ENCODE data around the gene EGR4.

Gene EGR4

DNA sequence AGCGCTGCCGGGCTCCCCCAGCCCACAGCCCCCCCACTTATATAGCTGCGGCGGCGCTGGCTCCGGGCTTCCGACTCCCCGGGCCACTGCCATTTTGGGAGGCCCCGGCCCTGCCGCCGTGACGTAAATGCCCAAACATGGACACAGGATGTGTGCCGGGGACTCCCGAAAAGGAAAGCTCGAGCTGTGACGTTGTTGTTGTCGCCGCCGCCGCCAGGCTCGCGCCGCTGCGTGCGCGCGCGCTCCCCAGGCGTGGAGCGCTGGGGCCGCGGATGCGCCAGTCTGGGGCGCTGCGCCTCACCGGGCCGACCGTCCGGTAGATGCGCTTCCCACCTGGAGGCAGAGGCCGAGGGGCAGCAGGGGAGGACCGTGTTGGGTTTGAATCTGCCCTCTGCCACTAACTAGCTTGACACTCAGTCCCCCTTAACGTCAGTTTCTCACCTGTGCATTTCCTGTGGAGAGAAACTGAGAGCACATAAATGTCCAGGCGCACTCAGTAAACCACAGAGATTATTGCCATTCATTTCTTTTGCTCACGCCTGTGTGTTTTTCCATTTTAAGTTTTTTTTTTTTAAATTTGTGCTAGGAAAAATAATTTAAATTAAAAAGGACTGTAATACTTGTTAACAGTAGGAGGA lies at the start of gene EGR4:
TSS of gene EGR4 (minus strand) at position 15 of the 638 bp plus-strand sequence. CDS start 231 bp downstream, outside the sequence.
- DNase-seq (ENCODE audit: low read depth, low spot score): peak; percentile 81

DNA sequence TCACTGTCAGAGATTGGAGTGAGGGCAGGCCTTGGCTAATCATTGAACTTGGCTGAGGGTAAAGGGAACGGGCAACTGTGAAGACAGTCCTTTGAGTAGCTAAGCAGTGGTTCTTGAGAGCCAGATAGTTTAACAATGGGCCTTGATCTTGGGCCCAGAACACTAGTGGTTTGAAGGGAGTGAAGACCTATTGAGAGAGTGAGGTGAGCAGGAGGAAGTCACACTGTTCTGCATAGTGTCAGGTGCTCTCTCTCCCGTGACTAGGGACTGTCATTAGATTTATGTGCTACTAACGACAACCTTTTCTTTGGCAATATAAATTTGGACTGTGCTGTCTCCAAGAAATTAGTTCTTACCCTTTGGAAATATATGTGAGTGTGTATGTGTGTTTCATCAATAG lies 47.7 kb upstream of the EGR4 start:
- no peak for DNase-seq (ENCODE audit: low read depth, low spot score)

DNA sequence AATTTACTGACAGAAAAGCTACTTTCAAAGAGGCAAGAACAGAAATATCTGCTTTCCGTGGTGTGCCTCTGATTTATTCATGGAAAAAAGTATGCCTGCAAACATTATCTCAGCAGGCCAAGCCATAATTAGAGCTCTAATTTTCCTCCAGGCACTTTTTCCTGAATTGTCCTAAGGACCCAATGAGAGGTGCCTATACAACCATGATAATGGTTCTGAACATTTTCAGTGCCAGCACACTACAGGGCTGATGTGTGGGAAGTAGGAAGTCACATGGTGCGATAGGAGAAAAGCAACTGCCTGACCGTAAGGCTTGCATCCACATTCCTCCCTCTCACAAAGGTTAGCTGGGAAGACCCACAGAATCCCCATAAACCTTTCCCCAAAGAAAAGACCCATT lies 45.9 kb upstream of the EGR4 start:
- DNase-seq (ENCODE audit: low read depth, low spot score): no peak

DNA sequence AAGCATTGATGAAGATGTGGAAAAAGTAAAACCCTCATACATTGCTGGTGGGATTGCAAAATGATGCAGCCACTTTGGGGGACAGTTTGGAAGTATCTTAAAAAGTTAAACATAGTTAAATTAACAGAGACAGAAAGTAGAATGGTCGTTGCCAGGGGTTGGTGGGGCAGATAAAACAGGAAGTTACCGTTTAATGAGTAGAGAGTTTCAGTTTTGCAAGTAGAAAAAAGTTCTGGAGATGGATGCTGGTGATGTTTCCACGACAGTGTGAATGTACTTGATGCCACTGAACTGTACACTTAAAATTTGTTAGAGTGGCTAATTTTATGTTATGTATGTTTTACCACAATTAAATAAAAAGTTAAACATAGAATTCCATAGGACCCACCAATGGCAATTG lies 44.5 kb upstream of the EGR4 start:
- DNase-seq (ENCODE audit: low read depth, low spot score): no peak

DNA sequence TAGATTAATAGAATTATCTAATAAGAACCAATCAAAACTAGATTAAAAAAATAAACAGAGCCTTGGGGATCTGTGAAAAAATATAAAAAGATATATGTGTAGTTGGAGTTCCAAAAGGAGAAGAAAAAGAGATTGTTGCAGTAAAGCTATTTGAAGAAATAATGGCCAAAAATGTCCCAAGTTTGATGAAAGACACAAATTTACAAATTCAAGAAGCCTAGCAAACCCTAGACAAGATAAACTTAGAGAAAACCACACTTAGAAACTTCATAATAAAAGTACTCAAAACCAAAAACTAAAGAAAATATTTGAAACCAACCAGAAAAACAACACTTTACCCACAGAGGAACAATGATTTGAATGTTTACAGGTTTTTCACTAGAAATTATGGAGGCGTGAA lies 41.3 kb upstream of the EGR4 start:
- DNase-seq (ENCODE audit: low read depth, low spot score): no peak

DNA sequence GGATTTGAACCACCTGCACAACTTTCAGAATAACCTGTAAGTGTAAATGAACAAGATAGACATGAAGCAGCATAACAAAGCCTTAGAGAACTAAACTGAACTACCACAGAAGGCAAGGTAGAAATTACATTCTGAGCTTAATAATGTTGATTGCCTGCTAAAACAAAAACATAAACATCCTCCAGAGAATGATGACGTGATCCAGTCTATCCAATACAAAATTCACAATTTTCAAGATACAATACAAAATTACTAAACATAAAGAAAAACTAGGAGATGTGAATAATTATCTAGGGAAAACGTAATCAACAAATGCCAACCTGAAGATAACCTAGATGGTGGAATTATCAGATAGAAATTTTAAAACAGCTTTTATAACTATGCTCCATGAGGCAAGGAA lies 40.7 kb upstream of the EGR4 start:
- DNase-seq (ENCODE audit: low read depth, low spot score): no peak

DNA sequence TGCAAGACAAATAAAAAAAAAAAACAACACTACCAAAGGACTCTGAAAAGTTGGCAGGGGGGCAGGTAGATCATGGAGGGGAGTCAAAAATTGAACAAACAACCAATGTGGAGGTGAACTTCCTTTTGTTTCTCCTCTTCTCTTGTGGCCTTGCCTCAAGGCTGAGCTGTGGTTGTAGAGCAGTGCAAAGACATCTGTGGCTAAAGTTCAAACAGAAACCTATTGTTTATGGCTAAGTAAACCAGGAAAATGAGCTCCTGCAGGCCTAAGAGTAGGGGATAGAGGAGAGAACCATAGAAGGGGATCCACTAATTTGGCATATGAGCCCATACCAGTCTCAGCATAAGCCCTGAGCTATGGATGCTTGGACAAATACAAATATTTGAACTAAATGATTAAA lies 40.2 kb upstream of the EGR4 start:
- no peak for DNase-seq (ENCODE audit: low read depth, low spot score)

DNA sequence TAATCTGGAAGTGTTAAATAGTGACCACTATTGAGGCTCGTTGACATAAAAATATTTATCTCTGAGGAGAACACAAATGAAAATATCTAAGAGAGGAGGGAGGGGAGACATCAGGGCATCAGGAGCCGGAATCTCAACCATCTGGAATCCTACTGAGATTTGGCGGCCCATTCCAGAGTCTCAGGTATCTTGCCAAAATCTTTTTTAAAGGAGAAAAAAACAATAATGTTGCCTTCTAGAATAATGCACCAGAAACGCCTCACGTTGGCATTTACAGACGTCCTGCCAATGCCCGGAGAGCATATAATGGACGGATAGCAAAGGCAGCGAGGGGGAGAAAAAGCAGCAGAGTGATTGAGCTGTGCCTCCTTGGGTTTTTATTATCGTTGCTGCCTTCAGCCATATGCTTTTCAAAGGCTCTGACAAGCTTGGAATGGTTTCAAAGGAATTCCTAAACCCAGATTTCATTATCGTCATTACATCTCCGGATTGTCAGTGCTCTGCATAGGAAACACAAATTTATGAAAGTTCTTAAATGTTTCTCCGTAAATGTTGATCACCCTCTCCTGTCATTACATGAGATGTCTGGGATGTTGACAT lies 30.9 kb upstream of the EGR4 start:
- DNase-seq (ENCODE audit: low read depth, low spot score): no peak

DNA sequence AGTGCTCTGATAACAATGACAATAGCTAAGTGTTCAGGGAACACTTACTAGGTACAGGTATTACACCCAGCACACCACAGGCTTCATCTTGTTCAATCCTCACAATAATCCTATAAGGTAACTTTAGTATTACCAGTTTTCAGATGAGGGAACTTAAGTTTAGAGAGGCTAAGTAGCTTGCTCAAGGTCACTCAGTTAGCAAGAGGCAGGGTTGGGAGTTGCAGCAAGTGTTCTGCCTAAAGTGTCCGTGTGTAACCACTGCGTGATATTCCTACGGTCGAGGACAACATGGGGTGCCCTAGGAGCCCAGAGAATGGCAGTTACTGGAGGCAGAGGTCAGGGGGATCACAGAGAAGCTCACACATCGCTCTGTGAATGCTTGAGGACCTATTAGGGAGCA lies 30.2 kb upstream of the EGR4 start:
- no peak for DNase-seq (ENCODE audit: low read depth, low spot score)

DNA sequence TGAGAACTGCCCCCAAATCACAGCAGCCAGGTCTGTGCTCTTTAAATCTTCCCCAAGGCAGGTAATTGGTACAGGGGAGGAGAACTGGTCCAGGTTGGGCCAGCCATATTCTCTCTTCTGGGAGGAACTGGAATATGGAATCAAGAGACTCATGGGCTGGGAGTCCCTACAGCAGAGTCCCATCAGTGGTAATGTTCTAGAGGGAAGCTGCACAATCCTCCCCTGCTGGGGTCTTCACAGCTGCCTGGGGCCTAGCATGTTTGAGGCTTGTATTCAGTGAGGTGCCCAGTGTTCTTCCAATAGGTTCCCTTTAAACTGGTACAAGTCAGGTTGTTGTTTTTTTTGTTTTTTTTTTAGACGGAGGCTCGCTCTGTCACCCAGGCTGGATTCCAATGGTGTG lies 21.1 kb upstream of the EGR4 start:
- DNase-seq (ENCODE audit: low read depth, low spot score): no peak

DNA sequence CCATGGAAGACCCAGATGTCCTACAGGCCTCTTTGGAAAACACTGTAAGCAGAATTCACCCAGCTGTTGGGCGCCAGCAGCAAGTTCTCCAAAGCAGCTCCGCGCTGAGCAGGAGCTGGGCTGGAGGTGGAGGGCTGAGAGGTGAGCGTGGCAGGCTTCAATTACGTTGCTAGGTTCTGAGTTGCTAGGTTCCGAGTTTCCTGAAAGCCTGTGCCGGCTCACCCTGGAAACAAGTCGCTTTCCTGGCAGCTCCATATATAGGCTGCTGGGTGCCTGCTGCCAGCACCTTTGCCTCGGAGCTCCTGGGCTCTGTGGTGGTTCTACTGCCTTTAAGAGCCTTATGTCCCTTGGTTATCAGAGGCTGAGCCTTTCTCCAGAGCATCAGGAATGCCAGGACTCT lies 14.4 kb upstream of the EGR4 start:
- DNase-seq (ENCODE audit: low read depth, low spot score): no peak

DNA sequence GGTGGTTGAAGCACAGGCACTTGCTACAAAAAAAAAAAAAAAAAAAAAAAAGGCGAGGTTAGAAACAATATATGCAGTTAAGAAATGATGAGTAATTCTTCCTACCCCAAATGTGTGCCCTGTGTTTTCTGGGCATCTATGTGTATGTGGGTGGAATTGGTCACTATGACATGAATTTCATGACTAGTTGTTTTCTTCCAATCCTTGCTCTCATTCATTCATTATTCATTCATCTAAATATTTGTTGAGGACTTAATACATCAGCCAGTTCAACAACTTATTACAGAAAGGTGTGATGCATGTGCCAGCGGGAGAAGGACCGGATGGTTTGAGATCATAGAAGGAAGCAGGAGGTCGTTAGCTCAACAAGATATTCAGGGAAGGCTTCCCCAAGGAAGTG lies 8.3 kb upstream of the EGR4 start:
- no peak for DNase-seq (ENCODE audit: low read depth, low spot score)

DNA sequence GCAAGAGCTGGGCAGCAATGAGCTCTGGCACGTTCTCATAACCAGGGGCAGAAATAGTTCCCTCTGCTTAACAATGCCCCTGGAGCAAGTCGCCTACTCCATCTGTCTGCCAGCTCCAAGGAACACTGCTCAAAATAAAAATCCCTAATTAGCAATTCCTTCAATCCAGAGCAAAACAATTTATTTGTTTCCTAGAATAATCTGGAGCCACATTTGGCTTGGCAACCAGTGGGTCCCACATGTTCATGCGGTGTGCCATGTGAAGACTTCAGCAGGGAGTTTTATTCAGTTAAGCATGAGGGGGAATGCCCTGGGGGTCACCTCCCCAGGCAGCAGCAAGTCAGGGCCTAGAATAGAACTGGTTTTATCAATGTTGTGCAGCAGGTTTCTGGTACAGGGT lies 7.6 kb upstream of the EGR4 start:
- no peak for DNase-seq (ENCODE audit: low read depth, low spot score)

DNA sequence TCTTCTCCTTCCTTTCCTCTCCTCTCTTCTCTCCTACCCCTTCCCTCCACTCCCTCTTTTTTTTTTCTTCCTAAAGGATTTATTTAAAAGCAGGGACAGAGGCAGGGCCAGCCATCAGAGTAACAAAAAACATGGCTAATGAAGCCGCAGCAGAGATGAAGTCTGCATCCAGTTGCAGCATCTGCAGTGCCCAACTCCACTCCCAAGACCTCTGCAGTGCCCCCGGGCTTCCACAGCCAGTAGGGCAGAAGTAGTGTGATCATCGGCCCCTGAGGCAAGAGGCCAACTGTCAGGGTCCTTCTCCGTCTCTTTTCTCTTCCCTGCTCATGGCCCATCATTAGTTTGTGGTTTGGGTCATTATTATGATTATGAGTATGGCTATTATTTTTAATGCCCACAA lies 4.2 kb upstream of the EGR4 start:
- DNase-seq (ENCODE audit: low read depth, low spot score): no peak

DNA sequence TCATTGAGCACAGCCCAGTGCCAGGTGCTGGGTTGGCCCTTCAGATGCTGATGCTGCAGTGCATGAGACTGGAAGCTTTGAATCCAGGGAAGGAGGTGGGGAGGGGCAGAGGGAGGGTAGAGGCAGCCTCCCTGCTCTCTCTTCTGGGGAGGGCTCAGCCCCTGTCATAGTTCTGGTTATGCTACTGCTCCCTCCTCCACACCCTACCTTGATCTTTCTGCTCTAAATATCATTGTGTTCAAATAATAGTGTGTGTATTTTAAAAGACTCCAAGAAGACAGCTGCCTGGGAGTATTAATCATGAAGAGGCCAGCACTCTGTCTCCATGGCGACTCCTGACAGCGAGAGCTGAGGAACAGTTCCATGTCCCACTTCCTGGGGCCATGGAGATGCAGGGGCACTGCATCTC lies 3.8 kb upstream of the EGR4 start:
- no peak for DNase-seq (ENCODE audit: low read depth, low spot score)

DNA sequence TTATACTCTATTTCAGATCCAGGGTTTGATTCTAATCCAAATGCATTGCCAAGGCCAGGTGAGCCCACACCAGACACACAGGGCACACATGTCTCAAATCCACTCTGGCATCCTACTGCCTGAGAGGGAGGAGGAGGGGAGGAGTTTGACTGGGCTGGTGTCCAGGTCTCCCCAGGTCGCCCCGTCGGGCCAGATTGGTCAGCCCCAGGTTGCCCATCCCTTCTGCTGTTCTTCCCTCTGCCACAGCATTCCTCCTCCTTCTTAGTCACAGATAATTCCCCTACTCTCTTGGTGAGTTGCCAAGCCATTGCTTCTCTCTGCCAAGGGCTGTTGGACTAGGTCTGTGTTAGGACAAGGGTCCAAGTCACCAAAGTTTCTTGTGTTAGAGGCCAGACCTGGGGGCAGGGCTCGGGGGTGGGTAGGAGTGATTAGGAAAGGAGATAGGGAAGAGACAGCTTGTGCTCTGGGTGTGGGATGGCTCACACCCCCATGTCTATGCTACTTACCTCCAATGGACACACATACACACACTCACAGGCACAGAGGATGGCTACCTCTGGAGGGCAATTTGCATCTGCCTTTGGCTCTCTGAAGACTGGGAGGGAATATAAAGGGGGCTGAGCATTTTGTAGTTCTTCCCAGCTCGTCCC lies 2.5 kb upstream of the EGR4 start:
- no peak for DNase-seq (ENCODE audit: low read depth, low spot score)

DNA sequence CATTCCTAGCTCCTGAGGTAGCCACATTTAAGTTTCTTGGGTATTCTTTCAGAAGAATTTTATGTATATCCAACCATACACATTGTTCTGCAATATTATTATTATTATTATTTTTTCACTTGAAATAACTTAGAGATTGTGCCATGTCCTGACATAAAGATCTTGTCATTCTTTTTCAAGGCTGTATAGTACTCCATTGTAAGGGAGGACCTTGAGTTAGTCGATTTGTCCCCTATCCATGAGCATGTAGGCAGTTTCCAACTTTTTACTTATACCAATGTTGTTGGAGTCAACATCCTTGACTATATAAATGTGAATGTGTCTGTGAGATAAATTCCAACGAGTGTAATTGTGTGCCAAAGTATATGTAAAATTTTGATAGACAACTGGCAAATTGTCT lies 891 bp upstream of the EGR4 start:
- DNase-seq (ENCODE audit: low read depth, low spot score): no peak

DNA sequence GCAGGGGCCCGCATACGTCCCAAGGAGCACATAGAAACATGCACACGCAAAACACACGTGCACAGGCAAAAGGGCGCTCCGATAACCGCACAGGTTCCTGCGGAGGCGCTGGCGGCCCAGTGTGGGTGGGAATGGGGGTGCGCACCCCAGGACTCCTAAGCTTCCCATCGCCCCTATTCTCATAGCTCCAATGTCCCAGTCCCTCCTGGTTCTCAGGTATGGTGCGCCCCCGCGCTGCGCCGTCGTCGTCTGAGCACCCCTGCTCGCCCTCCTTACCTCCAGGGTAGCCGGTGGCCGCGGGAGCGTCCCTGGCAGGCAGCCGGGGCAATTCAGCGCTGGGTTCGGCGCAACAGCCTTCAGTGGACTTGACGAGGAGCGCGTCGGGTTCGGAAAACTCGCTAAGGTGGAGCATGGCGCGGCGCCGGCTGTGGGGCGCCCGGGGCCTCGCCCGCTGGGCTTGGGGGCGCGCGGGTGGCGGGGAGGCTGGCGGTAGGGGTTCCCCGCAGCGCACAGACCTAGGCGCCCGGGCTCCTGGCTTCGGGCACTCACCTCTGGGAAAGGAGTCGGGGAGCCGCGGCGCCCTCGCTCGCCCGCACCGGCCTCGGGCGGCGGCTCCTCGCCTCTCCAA lies 328 bp downstream of the EGR4 start:
- no peak for DNase-seq (ENCODE audit: low read depth, low spot score)

DNA sequence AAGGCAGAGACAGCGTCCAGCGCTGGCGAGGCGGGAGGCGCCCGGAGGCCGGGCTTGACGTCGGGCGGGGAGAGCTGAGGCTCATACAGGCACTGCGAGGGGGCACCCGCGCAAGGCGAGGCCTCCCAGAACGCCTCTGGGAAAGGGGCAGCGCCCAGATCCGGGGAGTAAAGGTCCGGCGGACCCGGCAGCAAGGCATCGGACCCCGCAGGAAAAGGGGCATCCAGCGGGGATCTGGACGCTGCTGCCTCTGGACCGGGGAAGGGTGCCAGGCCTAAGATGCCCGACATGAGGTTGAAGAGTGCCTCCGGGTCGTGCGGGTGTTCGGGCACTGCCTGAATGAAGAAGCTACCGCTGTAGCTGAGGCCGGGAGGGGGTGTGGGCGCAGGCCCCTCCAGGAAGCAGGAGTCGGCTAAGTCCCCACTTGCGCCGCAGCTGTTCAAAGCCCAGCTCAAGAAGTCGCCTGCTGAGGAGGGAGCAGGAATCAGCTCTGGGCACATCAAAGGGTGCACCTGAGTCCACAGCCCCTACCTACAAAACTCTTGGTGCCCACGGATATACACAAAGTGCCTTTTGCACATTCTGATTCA lies 937 bp downstream of the EGR4 start:
- DNase-seq (ENCODE audit: low read depth, low spot score): no peak

DNA sequence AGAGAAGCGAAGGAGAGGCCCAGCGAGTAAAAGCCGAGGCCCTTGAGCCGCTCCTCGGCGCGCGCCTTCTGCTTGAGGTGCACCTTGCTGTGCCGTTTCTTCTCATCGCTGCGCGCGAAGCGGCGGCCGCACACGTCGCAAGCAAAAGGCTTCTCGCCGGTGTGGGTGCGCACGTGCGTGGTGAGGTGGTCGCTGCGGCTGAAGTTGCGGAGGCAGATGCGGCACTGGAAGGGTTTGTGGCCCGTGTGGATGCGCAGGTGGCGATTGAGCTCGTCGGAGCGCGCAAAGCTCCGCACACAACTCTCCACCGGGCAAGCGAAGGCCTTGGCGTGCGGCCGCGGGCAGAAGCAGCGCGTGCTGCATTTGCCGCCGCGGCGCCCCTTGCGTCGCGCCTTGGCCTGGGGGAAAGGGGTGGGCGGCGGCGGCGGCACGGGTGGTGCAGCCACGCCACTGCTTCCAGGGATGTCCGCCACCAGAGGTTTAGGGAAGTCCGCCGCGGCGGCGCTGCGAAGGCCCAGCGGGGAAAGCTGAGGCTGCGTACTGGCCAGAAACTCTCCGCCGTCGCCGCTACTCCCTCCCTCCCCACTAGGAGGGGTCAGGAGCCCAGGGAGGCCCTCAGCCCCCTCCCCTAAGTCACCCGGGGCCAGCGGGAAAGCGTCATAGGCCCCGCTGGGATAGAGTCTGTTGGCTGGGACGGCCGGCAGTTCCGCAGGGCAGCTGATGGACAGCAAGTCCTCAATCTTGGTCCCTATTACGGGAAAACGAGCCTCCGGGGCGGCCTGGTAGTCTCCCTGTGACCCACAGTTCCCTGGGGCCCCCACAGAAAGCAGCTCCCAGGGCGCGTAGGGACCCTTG lies 1.7 kb downstream of the EGR4 start:
- no peak for DNase-seq (ENCODE audit: low read depth, low spot score)

DNA sequence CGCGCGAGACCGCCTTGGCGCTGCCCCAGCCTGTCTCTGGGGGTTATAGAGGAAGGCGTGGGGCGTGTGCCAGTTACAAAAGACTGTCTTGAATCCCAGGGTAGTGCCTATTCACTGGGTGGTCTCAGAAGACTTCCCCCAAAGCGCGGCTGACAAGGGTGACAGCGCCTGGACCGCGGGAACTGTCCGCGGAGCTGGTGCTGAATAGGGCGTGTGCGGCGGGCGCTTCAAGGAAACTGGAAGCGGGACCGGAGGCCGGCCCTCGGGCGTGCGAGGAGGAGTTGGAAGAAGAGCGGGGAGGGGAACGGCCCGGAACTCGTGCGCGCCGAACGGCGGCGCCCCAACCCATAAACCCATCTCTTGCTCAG lies 2.3 kb downstream of the EGR4 start:
- no peak for DNase-seq (ENCODE audit: low read depth, low spot score)
